Measurements from ENCODE around the gene CAMTA1. TPM values are rescaled to one million over a fixed set of nuclear protein-coding genes. Genes with fewer than 3 reads are reported as not detected.

CAMTA1 gene
- total RNA-seq, 3 donors from 2014 or later: 73.4 to 114 (median 82.6) TPM

GRCh38 chr1:7256526-7256925 is 471.3 kb downstream of the CAMTA1 start:
- H3K36me3 ChIP-seq (ENCODE audit: low read depth): no peaks in the 10 kb centered on the region
- no peak for ATAC-seq
- no peaks in the 10 kb centered on the region for H3K9me3 ChIP-seq
- no peaks in the 10 kb centered on the region for H3K4me1 ChIP-seq (ENCODE audit: low read depth)
- intact Hi-C loops (cut with DNase I, micrococcal nuclease): no loop called here
- H3K4me3 ChIP-seq: no peak overlapping the region
- TF ChIP-seq CTCF (IDR thresholded peaks at IDR 0.05): no peak
- DNase-seq: no peak

- H3K9me3 ChIP-seq: no peaks in the 10 kb centered on the region
- no peak overlapping the region for H3K4me3 ChIP-seq
- ATAC-seq (no peak), DNase-seq (no peak)
- no peaks in the 10 kb centered on the region for H3K4me1 ChIP-seq (ENCODE audit: low read depth)
- H3K36me3 ChIP-seq (ENCODE audit: low read depth): no peaks in the 10 kb centered on the region
- intact Hi-C loops (cut with DNase I, micrococcal nuclease): no loop called here
- TF ChIP-seq CTCF (IDR thresholded peaks at IDR 0.05): no peak
These were observed 472.0 kb downstream of the CAMTA1 start for GRCh38 chr1:7257225-7257624.

GRCh38 chr1:7258589-7259135 is 473.4 kb downstream of the CAMTA1 start:
- Histone ChIP-seq H3K9me3 (no peaks in the 10 kb centered on the region), H3K4me3 (no peak overlapping the region), H3K4me1 (ENCODE audit: low read depth) (peaks cover 4% of the 10 kb centered on the region), H3K36me3 (ENCODE audit: low read depth) (no peaks in the 10 kb centered on the region)
- DNase-seq: no peak
- no peak for TF ChIP-seq CTCF (IDR thresholded peaks at IDR 0.05)
- intact Hi-C loops (cut with DNase I, micrococcal nuclease): no loop called here
- ATAC-seq: no peak

- no peaks in the 10 kb centered on the region for H3K9me3 ChIP-seq
- DNase-seq (no peak), ATAC-seq (no peak)
- H3K36me3 ChIP-seq (ENCODE audit: low read depth): no peaks in the 10 kb centered on the region
- TF ChIP-seq CTCF (IDR thresholded peaks at IDR 0.05): no peak
- intact Hi-C loops (cut with DNase I, micrococcal nuclease): no loop called here
- H3K4me3 ChIP-seq: no peak overlapping the region
- H3K4me1 ChIP-seq (ENCODE audit: low read depth): peaks cover 6% of the 10 kb centered on the region
These were observed 474.7 kb downstream of the CAMTA1 start for GRCh38 chr1:7259955-7260354.

- DNase-seq (no peak), ATAC-seq (no peak)
- intact Hi-C loops (cut with DNase I, micrococcal nuclease): no loop called here
- TF ChIP-seq CTCF (IDR thresholded peaks at IDR 0.05): no peak
- Histone ChIP-seq H3K36me3 (ENCODE audit: low read depth) (no peaks in the 10 kb centered on the region), H3K4me1 (ENCODE audit: low read depth) (peaks cover 21% of the 10 kb centered on the region), H3K4me3 (no peak overlapping the region), H3K9me3 (no peaks in the 10 kb centered on the region)
These were observed 476.2 kb downstream of the CAMTA1 start for GRCh38 chr1:7261490-7261889.

- H3K9me3 ChIP-seq: no peaks in the 10 kb centered on the region
- ATAC-seq: peak; percentile 77
- intact Hi-C loops (cut with DNase I, micrococcal nuclease): no loop called here
- no peaks in the 10 kb centered on the region for H3K36me3 ChIP-seq (ENCODE audit: low read depth)
- H3K4me3 ChIP-seq: no peak overlapping the region
- DNase-seq: peak; percentile 68 to 75 (median 72)
- TF ChIP-seq CTCF (IDR thresholded peaks at IDR 0.05): no peak
- peaks cover 22% of the 10 kb centered on the region for H3K4me1 ChIP-seq (ENCODE audit: low read depth)
These were observed 477.4 kb downstream of the CAMTA1 start for GRCh38 chr1:7262611-7263010.

Data from mucosa of descending colon (tissue), 3 donors.